Keratinocyte (primary cell): ENCODE measurements around the gene ACSF3. TPM values are rescaled to one million over a fixed set of nuclear protein-coding genes. Genes with fewer than 3 reads are reported as not detected.

ENCODE experiments used
- DNase-seq: peaks from one replicate; pipeline ENCODE4 v3.0.0-alpha.2; 2011; ENCODE audit warnings: low read depth, missing footprints, low spot score
- FAIRE-seq: peaks from 2 replicates; lab custom pipeline; 2011; peaks lifted over from hg19 to GRCh38; lab: Jason Lieb, UNC
- H2AFZ ChIP-seq: 2 replicates; pipeline ENCODE4 v1.6.0; 2012; ENCODE audit warnings: low read length, control low read depth, inconsistent platforms; ENCODE audit not compliant: control insufficient read depth
- H3K27ac ChIP-seq: 2 replicates; pipeline ENCODE4 v1.5.1; 2011; ENCODE audit warnings: low read length; ENCODE audit not compliant: control insufficient read depth, insufficient read depth
- H3K27me3 ChIP-seq: 3 replicates; pipeline ENCODE4 v1.6.0; 2011; ENCODE audit warnings: low read length; ENCODE audit not compliant: control insufficient read depth, insufficient read depth; ENCODE audit errors: extremely low read depth
- H3K36me3 ChIP-seq, 2 experiments: 2 replicates in 1 of 2; 3 replicates in 1 of 2; pipeline ENCODE4 v1.5.1; 2011; ENCODE audit warnings: low read length in 2 of 2, mild to moderate bottlenecking in 1 of 2; ENCODE audit not compliant: control insufficient read depth in 2 of 2, insufficient read depth in 2 of 2; ENCODE audit errors: extremely low read depth in 1 of 2
- H3K4me1 ChIP-seq: 3 replicates; pipeline ENCODE4 v1.5.1; 2011; ENCODE audit warnings: low read length; ENCODE audit not compliant: control insufficient read depth, insufficient read depth; ENCODE audit errors: extremely low read depth
- H3K4me2 ChIP-seq: 3 replicates; pipeline ENCODE4 v1.6.0; 2011; ENCODE audit warnings: low read depth, low read length; ENCODE audit not compliant: control insufficient read depth, insufficient read depth; ENCODE audit errors: extremely low read depth
- H3K4me3 ChIP-seq, 3 experiments: fragments of 200-600 bp in 1 of 3; sonication (generic) in 1 of 3; 2 replicates in 2 of 3; 3 replicates in 1 of 3; pipeline ENCODE4 v1.5.1; 2011 to 2016; ENCODE audit warnings: low read length in 3 of 3, mild to moderate bottlenecking in 3 of 3, control low read depth in 2 of 3, inconsistent platforms in 1 of 3, low read depth in 1 of 3, mixed read lengths in 1 of 3, mixed run types in 1 of 3, moderate library complexity in 1 of 3; ENCODE audit not compliant: control insufficient read depth in 2 of 3, insufficient read depth in 2 of 3; ENCODE audit errors: extremely low read depth in 1 of 3
- H3K79me2 ChIP-seq: 2 replicates; pipeline ENCODE4 v1.6.0; 2012; ENCODE audit warnings: low read length; ENCODE audit not compliant: control insufficient read depth, insufficient read depth
- H3K9ac ChIP-seq: 3 replicates; pipeline ENCODE4 v1.6.0; 2011; ENCODE audit warnings: low read length; ENCODE audit not compliant: control insufficient read depth, insufficient read depth; ENCODE audit errors: extremely low read depth
- H3K9me1 ChIP-seq: 3 replicates; pipeline ENCODE4 v1.6.0; 2011; ENCODE audit warnings: low read length; ENCODE audit not compliant: control insufficient read depth, insufficient read depth; ENCODE audit errors: extremely low read depth
- H3K9me3 ChIP-seq: 2 replicates; pipeline ENCODE4 v1.5.1; 2012; ENCODE audit warnings: low read depth, low read length; ENCODE audit not compliant: control insufficient read depth
- H4K20me1 ChIP-seq: 3 replicates; pipeline ENCODE4 v1.6.0; 2011; ENCODE audit warnings: low read length; ENCODE audit not compliant: control insufficient read depth, insufficient read depth; ENCODE audit errors: extremely low read depth
- EZH2 ChIP-seq: IDR thresholded peaks from one replicate; pipeline ENCODE4 v1.6.1; 2012; ENCODE audit warnings: inconsistent platforms, mild to moderate bottlenecking, low read length, moderate library complexity
- dilution Hi-C: fragments of 300-500 bp; cut with MboI; formaldehyde crosslinking; loops from one replicate; pipeline ENCODE4 v1.7.0; 2020; ENCODE audit warnings: low sequenced_read_pairs; ENCODE audit not compliant: extremely low pct_ligation_motif_present
- polyA plus RNA-seq, 5 experiments: library from polyadenylated mRNA; depleted of rRNA in 3 of 5; stranded (reverse) in 3 of 5; stranded (forward) in 1 of 5; unstranded in 1 of 5; fragments of >200 nt; gene quantifications; 1 replicate in 1 of 5; 2 replicates in 3 of 5; 3 replicates in 1 of 5; pipeline versions ENCODE4 v1.2.1 to v1.2.3, GENCODE V29; 2011 to 2012; ENCODE audit warnings: missing spikeins in 2 of 5, low read depth in 1 of 5, low replicate concordance in 1 of 5
- TF ChIP-seq, protein P1 (sequence below), 3 experiments: IDR thresholded peaks in 1 of 3; conservative IDR thresholded peaks in 1 of 3; optimal IDR thresholded peaks in 1 of 3; 2 replicates in 2 of 3; 3 replicates in 1 of 3; pipeline versions ENCODE3 to v1.5.1; 2011; ENCODE audit warnings: low read length in 3 of 3, mild to moderate bottlenecking in 3 of 3, moderate library complexity in 2 of 3, control low read depth in 1 of 3, inconsistent platforms in 1 of 3; ENCODE audit not compliant: insufficient read depth in 2 of 3; ENCODE audit errors: extremely low read depth in 1 of 3

ACSF3 gene
- polyA plus RNA-seq, 1 donor (not counting 4 experiments of a cell fraction or from before 2014, with no cell fraction given) = 13.4 TPM

DNA sequence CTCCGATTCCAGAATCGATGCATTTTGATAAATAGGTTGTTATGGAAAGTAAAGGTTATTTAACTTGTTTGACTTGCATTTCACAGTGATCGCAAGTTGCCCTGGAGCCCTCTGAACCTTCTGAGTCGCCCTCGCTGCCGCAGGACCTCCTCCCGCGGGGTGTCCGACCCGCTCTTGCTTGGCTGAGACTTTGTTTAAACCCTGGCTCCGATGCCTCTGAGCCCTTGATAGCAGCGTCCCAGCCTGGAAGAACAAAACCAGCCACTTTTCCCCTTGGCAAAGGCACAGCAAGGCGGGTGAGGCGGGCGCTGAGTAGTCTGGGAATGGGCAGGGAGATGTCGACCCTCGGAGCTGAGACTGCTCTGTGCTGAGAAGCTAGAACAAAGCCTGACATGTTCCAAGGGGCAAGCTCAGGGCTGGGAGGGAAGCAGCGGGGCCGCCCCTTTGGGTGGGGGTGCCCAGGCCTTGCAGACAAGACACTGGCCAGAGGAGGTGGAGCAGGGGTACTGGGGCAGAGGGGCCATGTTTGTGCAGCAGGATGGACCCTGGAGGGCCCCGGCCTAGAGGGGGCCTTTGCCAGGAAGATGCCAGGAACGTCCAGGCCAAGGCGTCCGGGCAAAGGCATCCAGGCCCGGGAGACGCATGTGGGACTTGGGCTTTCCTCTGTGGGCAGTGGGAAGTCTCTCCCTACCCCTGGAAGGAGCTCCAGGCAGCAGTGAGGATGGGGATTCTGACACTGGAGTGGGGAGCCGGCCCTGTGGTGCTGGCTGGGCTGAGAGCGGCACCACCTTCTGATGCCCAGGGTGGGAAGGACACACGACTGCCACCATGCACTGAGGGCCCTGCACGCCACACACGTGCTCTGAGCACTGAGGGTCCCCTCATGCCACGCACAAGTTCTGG lies 47.6 kb downstream of the ACSF3 start:
- no peak for FAIRE-seq
- dilution Hi-C loops = no loop called here
- no peaks in the 10 kb centered on the region for H3K9me3 ChIP-seq
- peaks cover 3 to 5% of the 10 kb centered on the region in 2 experiments for H3K36me3 ChIP-seq
- H3K4me3 ChIP-seq = no peak overlapping the region
- no peak overlapping the region for H3K4me2 ChIP-seq
- no peak for TF ChIP-seq EZH2
- TF ChIP-seq, protein P1, sequence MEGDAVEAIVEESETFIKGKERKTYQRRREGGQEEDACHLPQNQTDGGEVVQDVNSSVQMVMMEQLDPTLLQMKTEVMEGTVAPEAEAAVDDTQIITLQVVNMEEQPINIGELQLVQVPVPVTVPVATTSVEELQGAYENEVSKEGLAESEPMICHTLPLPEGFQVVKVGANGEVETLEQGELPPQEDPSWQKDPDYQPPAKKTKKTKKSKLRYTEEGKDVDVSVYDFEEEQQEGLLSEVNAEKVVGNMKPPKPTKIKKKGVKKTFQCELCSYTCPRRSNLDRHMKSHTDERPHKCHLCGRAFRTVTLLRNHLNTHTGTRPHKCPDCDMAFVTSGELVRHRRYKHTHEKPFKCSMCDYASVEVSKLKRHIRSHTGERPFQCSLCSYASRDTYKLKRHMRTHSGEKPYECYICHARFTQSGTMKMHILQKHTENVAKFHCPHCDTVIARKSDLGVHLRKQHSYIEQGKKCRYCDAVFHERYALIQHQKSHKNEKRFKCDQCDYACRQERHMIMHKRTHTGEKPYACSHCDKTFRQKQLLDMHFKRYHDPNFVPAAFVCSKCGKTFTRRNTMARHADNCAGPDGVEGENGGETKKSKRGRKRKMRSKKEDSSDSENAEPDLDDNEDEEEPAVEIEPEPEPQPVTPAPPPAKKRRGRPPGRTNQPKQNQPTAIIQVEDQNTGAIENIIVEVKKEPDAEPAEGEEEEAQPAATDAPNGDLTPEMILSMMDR (optimal IDR thresholded peaks at IDR 0.05 in 1 of 3, IDR thresholded peaks at IDR 0.05 in 1 of 3, conservative IDR thresholded peaks at IDR 0.05 in 1 of 3; ENCODE audit: extremely low read depth in 1 of 3, insufficient read depth in 2 of 3, low read length in 3 of 3) = no peak
- H3K27me3 ChIP-seq = no peaks in the 10 kb centered on the region
- no peaks in the 10 kb centered on the region for H4K20me1 ChIP-seq
- H2AFZ ChIP-seq = no peak overlapping the region
- H3K79me2 ChIP-seq = no peaks in the 10 kb centered on the region
- no peaks in the 10 kb centered on the region for H3K9me1 ChIP-seq
- no peak overlapping the region for H3K9ac ChIP-seq
- DNase-seq = no peak
- no peaks in the 10 kb centered on the region for H3K4me1 ChIP-seq
- no peak overlapping the region for H3K27ac ChIP-seq

DNA sequence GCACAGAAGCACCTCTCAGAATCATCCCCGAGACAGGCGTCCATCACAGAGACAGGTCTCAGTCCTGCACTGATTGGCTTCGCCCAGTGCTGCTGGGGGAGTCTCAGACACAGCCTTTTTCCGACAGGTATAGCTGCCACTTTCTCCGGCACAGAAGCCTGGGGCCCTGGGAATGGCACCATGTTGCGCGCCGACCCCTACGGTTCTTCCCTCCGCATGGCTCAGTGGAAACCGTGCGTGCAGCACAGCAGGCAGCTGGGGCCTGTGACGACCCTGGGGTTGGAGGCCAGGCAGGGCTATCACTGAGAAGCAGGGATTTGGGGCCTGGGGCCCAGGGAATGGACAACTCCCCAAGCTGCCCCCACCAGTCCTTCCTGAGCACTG lies 48.2 kb downstream of the ACSF3 start:
- no peak overlapping the region for H3K9ac ChIP-seq
- H3K27ac ChIP-seq = no peak overlapping the region
- H3K9me1 ChIP-seq = no peaks in the 10 kb centered on the region
- FAIRE-seq = no peak
- H3K4me3 ChIP-seq = no peak overlapping the region
- no peaks in the 10 kb centered on the region for H3K9me3 ChIP-seq
- H3K36me3 ChIP-seq = peaks cover 3 to 7% of the 10 kb centered on the region in 2 experiments
- no peak for TF ChIP-seq EZH2
- TF ChIP-seq, protein P1 (optimal IDR thresholded peaks at IDR 0.05 in 1 of 3, IDR thresholded peaks at IDR 0.05 in 1 of 3, conservative IDR thresholded peaks at IDR 0.05 in 1 of 3; ENCODE audit: extremely low read depth in 1 of 3, insufficient read depth in 2 of 3, low read length in 3 of 3) = no peak
- no peak for DNase-seq
- H3K4me1 ChIP-seq = no peaks in the 10 kb centered on the region
- no peaks in the 10 kb centered on the region for H3K27me3 ChIP-seq
- H4K20me1 ChIP-seq = no peaks in the 10 kb centered on the region
- no peak overlapping the region for H3K4me2 ChIP-seq
- no peaks in the 10 kb centered on the region for H3K79me2 ChIP-seq
- dilution Hi-C loops = no loop called here
- H2AFZ ChIP-seq = no peak overlapping the region
